NCI-H2227 treated with DMSO at 0.1 percent for 48 hours (cell line): ENCODE results near the gene CENPA.
A peak's percentile ranks its signal among the peaks of the same experiment; 100 is the strongest.
"Not testable (repeated sequence)": the region's sequence is repeated elsewhere in the genome, so short reads cannot be mapped to it uniquely, and the experiment has no call there.

ENCODE experiments used
- DNase-seq: peaks from one replicate; lab custom pipeline; 2025; lab: John Stamatoyannopoulos, UW

CENPA gene

GRCh38 chr2:26785431-26786206 lies at the start of gene CENPA:
Gene CENPA, plus strand, starts transcription at chr2:26786056. Its CDS starts 141 bp downstream, at chr2:26786197.
- DNase-seq: peak; percentile 98

- DNase-seq: no peak
These were observed 48.6 kb upstream of the CENPA start for GRCh38 chr2:26737221-26737620.

- DNase-seq: no peak
These were observed 47.4 kb upstream of the CENPA start for GRCh38 chr2:26738481-26738880.

- DNase-seq: no peak
These were observed 46.3 kb upstream of the CENPA start for GRCh38 chr2:26739514-26739913.

GRCh38 chr2:26740346-26740745 lies 45.5 kb upstream of the CENPA start:
- no peak for DNase-seq

GRCh38 chr2:26740890-26741302 lies 45.0 kb upstream of the CENPA start:
- no peak for DNase-seq

- DNase-seq: no peak
These were observed 43.6 kb upstream of the CENPA start for GRCh38 chr2:26742048-26742770.

GRCh38 chr2:26743852-26744251 lies 42.0 kb upstream of the CENPA start:
- DNase-seq: no peak

GRCh38 chr2:26744953-26745352 lies 40.9 kb upstream of the CENPA start:
- DNase-seq: no peak

- DNase-seq: peak; percentile 72
These were observed 40.1 kb upstream of the CENPA start for GRCh38 chr2:26745609-26746327.

GRCh38 chr2:26746934-26747333 lies 38.9 kb upstream of the CENPA start:
- DNase-seq: no peak

- DNase-seq: not testable (repeated sequence)
These were observed 36.0 kb upstream of the CENPA start for GRCh38 chr2:26749787-26750420.

- not testable (repeated sequence) for DNase-seq
These were observed 35.4 kb upstream of the CENPA start for GRCh38 chr2:26750467-26750866.

- no peak for DNase-seq
These were observed 33.2 kb upstream of the CENPA start for GRCh38 chr2:26752656-26753055.

- DNase-seq: no peak
These were observed 31.3 kb upstream of the CENPA start for GRCh38 chr2:26754539-26754938.

- no peak for DNase-seq
These were observed 30.7 kb upstream of the CENPA start for GRCh38 chr2:26754972-26755670.

GRCh38 chr2:26756337-26756736 lies 29.5 kb upstream of the CENPA start:
- DNase-seq: no peak

- no peak for DNase-seq
These were observed 27.7 kb upstream of the CENPA start for GRCh38 chr2:26757873-26758789.

GRCh38 chr2:26758790-26759321 lies 27.0 kb upstream of the CENPA start:
- no peak for DNase-seq

- no peak for DNase-seq
These were observed 26.0 kb upstream of the CENPA start for GRCh38 chr2:26759845-26760244.
